ENCODE measurements around the gene DTD2.
A peak's percentile ranks its signal among the peaks of the same experiment; 100 is the strongest.

Gene DTD2

GRCh38 chr14:31419179-31419966, 37.9 kb downstream of the DTD2 start:
- H3K4me3 ChIP-seq (replicated peaks; ENCODE audit: low read depth, low read length), result peak overlapping the region; percentile 99
- DNase-seq (ENCODE audit: low read depth), result no peak
- TF ChIP-seq CTCF (IDR thresholded peaks at IDR 0.05; ENCODE audit: low read length, missing control alignments), result no peak

GRCh38 chr14:31418440-31418839, 38.9 kb downstream of the DTD2 start:
- peak overlapping the region; percentile 99 for H3K4me3 ChIP-seq (replicated peaks; ENCODE audit: low read depth, low read length)
- DNase-seq (ENCODE audit: low read depth), result no peak
- TF ChIP-seq CTCF (IDR thresholded peaks at IDR 0.05; ENCODE audit: low read length, missing control alignments), result no peak

- no peak overlapping the region for H3K4me3 ChIP-seq (replicated peaks; ENCODE audit: low read depth, low read length)
- peak; percentile 29 for DNase-seq (ENCODE audit: low read depth)
- TF ChIP-seq CTCF (IDR thresholded peaks at IDR 0.05; ENCODE audit: low read length, missing control alignments), result no peak
Observed at GRCh38 chr14:31414190-31414833, 43.0 kb downstream of the DTD2 start.

GRCh38 chr14:31411218-31411727, 46.0 kb downstream of the DTD2 start:
- no peak for TF ChIP-seq CTCF (IDR thresholded peaks at IDR 0.05; ENCODE audit: low read length, missing control alignments)
- peak; percentile 70 for DNase-seq (ENCODE audit: low read depth)
- no peak overlapping the region for H3K4me3 ChIP-seq (replicated peaks; ENCODE audit: low read depth, low read length)

GRCh38 chr14:31410048-31410650, 47.2 kb downstream of the DTD2 start:
- no peak for TF ChIP-seq CTCF (IDR thresholded peaks at IDR 0.05; ENCODE audit: low read length, missing control alignments)
- H3K4me3 ChIP-seq (replicated peaks; ENCODE audit: low read depth, low read length), result no peak overlapping the region
- no peak for DNase-seq (ENCODE audit: low read depth)

GRCh38 chr14:31408421-31408820, 48.9 kb downstream of the DTD2 start:
- H3K4me3 ChIP-seq (replicated peaks; ENCODE audit: low read depth, low read length), result no peak overlapping the region
- DNase-seq (ENCODE audit: low read depth), result no peak
- TF ChIP-seq CTCF (IDR thresholded peaks at IDR 0.05; ENCODE audit: low read length, missing control alignments), result no peak

Data from fibroblast of pulmonary artery (primary cell).